Tibial nerve (tissue), 4 donors: Measurements from ENCODE around the gene GALNT6. TPM values are rescaled to one million over a fixed set of nuclear protein-coding genes. Genes with fewer than 3 reads are reported as not detected.

Experiments
- DNase-seq, 2 donors: peaks; one replicate each; pipeline ENCODE4 v3.0.0-alpha.2; 2019; ENCODE audit warnings: low spot score in 2 of 2
- H3K27ac ChIP-seq, 4 donors: fragments of 200-600 bp; sonication (generic) in 3 of 4; one replicate each; pipeline ENCODE4 v1.5.1; 2017 to 2019; ENCODE audit warnings: mild to moderate bottlenecking in 1 of 4
- H3K27me3 ChIP-seq, 2 donors: fragments of 200-600 bp; sonication (generic) in 1 of 2; one replicate each; pipeline versions ENCODE4 v1.5.1 to v1.6.0; 2017 to 2019
- H3K36me3 ChIP-seq, 3 donors: fragments of 200-600 bp; sonication (generic); one replicate each; pipeline ENCODE4 v1.5.1; 2018 to 2019
- H3K4me1 ChIP-seq, 4 donors: fragments of 200-600 bp; sonication (generic) in 3 of 4; one replicate each; pipeline ENCODE4 v1.5.1; 2017 to 2019
- H3K4me3 ChIP-seq, 4 donors: fragments of 200-600 bp; sonication (generic) in 3 of 4; one replicate each; pipeline ENCODE4 v1.5.1; 2017 to 2019; ENCODE audit warnings: mild to moderate bottlenecking in 1 of 4, moderate library complexity in 1 of 4
- H3K9me3 ChIP-seq, 4 donors: fragments of 200-600 bp; sonication (generic) in 3 of 4; one replicate each; pipeline ENCODE4 v1.5.1; 2017 to 2019
- CTCF ChIP-seq, 5 experiments: fragments of 200-600 bp in 3 of 5; fragments of 450-650 bp in 2 of 5; sonication (generic) in 3 of 5; IDR thresholded peaks; one replicate each; pipeline ENCODE4 v1.5.1; 2016 to 2019; ENCODE audit warnings: antibody characterized with exemption in 5 of 5, mild to moderate bottlenecking in 3 of 5, moderate library complexity in 2 of 5
- EP300 ChIP-seq, 2 donors: sonication (generic); formaldehyde crosslinking; IDR thresholded peaks; one replicate each; pipeline ENCODE4 v1.6.1; 2017; ENCODE audit warnings: antibody characterized with exemption in 2 of 2, mild to moderate bottlenecking in 1 of 2
- POLR2A ChIP-seq, 2 donors: fragments of 450-650 bp; IDR thresholded peaks; one replicate each; pipeline ENCODE4 v1.6.1; 2017; ENCODE audit warnings: antibody characterized with exemption in 2 of 2, mild to moderate bottlenecking in 2 of 2, moderate library complexity in 2 of 2
- WGBS, 2 donors: methylation state at CpG; one replicate each; pipeline ENCODE4 v1.1.5; 2018; 5-methylcytosine and 5-hydroxymethylcytosine counted together
- total RNA-seq, 4 donors: library from RNA; depleted of rRNA; stranded (reverse); fragments of >200 nt; gene quantifications; one replicate each; pipeline ENCODE4 v1.1.0, GENCODE V29; 2016

Gene GALNT6
- total RNA-seq, 4 donors from 2014 or later = 1.0 to 6.3 (median 4.3) TPM

- WGBS, 2 donors = 86 to 93% methylated on average over 11 of the region's 11 CpGs
- Histone ChIP-seq H3K36me3 (no peaks in the 10 kb centered on the region), H3K4me1 (no peaks in the 10 kb centered on the region), H3K9me3 (no peaks in the 10 kb centered on the region), H3K27ac (no peak overlapping the region), H3K27me3 (no peaks in the 10 kb centered on the region), H3K4me3 (no peak overlapping the region)
- no peak for TF ChIP-seq CTCF (IDR thresholded peaks at IDR 0.05)
- TF ChIP-seq EP300 (IDR thresholded peaks at IDR 0.05) = no peak
- no peak for DNase-seq
Observed at GRCh38 chr12:51377099-51377984, 13.9 kb downstream of the GALNT6 start.

- no peak overlapping the region for H3K4me3 ChIP-seq
- no peak for DNase-seq
- no peaks in the 10 kb centered on the region for H3K36me3 ChIP-seq
- TF ChIP-seq EP300 (IDR thresholded peaks at IDR 0.05) (no peak), CTCF (IDR thresholded peaks at IDR 0.05) (no peak), POLR2A (IDR thresholded peaks at IDR 0.05) (no peak)
- H3K4me1 ChIP-seq = peaks cover 0 to 14% (median 0%) of the 10 kb centered on the region in 4 donors
- no peak overlapping the region for H3K27ac ChIP-seq
- H3K9me3 ChIP-seq = no peaks in the 10 kb centered on the region
- no peaks in the 10 kb centered on the region for H3K27me3 ChIP-seq
- 32 to 44% methylated on average over 5 of the region's 5 CpGs for WGBS, 2 donors
Observed at GRCh38 chr12:51374856-51375255, 16.4 kb downstream of the GALNT6 start.

GRCh38 chr12:51374361-51374760, 16.8 kb downstream of the GALNT6 start:
- Histone ChIP-seq H3K27me3 (no peaks in the 10 kb centered on the region), H3K36me3 (no peaks in the 10 kb centered on the region), H3K4me1 (peaks cover 0 to 14% (median 2%) of the 10 kb centered on the region in 4 donors), H3K9me3 (no peaks in the 10 kb centered on the region), H3K4me3 (no peak overlapping the region), H3K27ac (no peak overlapping the region)
- DNase-seq = no peak
- 52 to 59% methylated on average over 2 of the region's 2 CpGs for WGBS, 2 donors
- TF ChIP-seq POLR2A (IDR thresholded peaks at IDR 0.05) (no peak), CTCF (IDR thresholded peaks at IDR 0.05) (no peak), EP300 (IDR thresholded peaks at IDR 0.05) (no peak)

- Histone ChIP-seq H3K9me3 (no peaks in the 10 kb centered on the region), H3K4me3 (no peak overlapping the region), H3K4me1 (peaks cover 0 to 14% (median 4%) of the 10 kb centered on the region in 4 donors), H3K27me3 (no peaks in the 10 kb centered on the region), H3K36me3 (no peaks in the 10 kb centered on the region), H3K27ac (no peak overlapping the region)
- TF ChIP-seq POLR2A (IDR thresholded peaks at IDR 0.05) (no peak), EP300 (IDR thresholded peaks at IDR 0.05) (no peak), CTCF (IDR thresholded peaks at IDR 0.05) (no peak)
- 83 to 85% methylated on average over 3 of the region's 3 CpGs for WGBS, 2 donors
- no peak for DNase-seq
Observed at GRCh38 chr12:51373187-51373586, 18.0 kb downstream of the GALNT6 start.

GRCh38 chr12:51372021-51372420, 19.2 kb downstream of the GALNT6 start:
- no peak overlapping the region for H3K4me3 ChIP-seq
- no peak for DNase-seq
- no peaks in the 10 kb centered on the region for H3K9me3 ChIP-seq
- 69 to 75% methylated on average over 2 of the region's 2 CpGs for WGBS, 2 donors
- H3K4me1 ChIP-seq = peaks cover 0 to 14% (median 4%) of the 10 kb centered on the region in 4 donors
- no peak for TF ChIP-seq POLR2A (IDR thresholded peaks at IDR 0.05)
- TF ChIP-seq EP300 (IDR thresholded peaks at IDR 0.05) = no peak
- no peak for TF ChIP-seq CTCF (IDR thresholded peaks at IDR 0.05)
- no peaks in the 10 kb centered on the region for H3K36me3 ChIP-seq
- H3K27me3 ChIP-seq = no peaks in the 10 kb centered on the region
- peak overlapping the region; percentile 30 to 88 (median 68) for H3K27ac ChIP-seq
